CD4-positive, alpha-beta T cell treated with Interleukin-10 for 1 hour (primary cell): Measurements from ENCODE around the gene INTU.
"Not testable (repeated sequence)": the region's sequence is repeated elsewhere in the genome, so short reads cannot be mapped to it uniquely, and the experiment has no call there.

Experiments
- DNase-seq: peaks from one replicate; pipeline ENCODE4 v3.0.0-alpha.2; 2020

Gene INTU

DNA sequence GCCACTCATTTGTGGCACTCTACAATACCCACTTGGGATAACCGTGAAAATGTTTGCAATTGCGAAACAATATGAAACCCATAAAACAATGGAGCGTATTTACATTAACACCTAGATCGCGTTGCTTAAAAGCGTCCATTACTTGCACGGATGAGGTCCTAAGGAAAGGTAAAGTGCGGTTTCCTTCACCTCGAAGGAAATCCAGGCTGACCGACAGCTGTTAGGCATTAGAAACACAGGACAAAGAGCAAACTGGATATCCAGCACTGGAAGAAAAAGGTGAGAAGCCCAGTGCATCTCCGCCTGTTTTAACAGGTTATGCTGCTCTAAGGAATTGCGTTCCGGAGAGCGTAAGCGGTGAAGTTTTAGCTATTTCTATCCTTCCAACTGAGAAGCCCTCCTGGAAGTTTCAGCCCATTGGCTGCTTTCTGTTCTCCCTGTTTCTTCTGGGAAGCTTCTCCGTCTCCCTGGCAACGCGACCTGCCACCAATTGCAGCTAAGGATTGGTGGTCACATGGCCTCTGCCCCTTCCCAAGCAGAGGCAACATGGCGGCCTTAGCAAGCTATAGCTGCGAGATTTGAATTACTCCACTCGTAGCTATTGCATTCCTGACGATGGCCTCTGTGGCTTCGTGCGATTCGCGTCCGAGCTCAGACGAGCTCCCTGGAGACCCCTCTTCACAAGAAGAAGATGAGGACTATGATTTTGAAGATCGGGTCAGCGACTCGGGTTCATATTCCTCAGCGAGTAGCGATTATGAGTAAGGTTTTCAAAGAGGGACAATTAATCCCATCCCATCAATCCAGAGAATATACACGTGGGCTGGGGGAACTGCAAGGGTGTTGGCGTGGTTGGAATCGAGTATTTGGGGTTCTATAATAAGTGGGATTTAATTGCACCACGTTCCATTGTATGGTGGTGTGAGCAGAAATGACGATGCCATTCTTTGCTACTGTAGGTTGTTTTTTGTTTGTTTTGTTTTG, at the start of gene INTU:
TSS of gene INTU (plus strand) at position 538 of the 984 bp plus-strand sequence. CDS start at position 616, 78 bp downstream.
- peak; percentile 27 for DNase-seq

DNA sequence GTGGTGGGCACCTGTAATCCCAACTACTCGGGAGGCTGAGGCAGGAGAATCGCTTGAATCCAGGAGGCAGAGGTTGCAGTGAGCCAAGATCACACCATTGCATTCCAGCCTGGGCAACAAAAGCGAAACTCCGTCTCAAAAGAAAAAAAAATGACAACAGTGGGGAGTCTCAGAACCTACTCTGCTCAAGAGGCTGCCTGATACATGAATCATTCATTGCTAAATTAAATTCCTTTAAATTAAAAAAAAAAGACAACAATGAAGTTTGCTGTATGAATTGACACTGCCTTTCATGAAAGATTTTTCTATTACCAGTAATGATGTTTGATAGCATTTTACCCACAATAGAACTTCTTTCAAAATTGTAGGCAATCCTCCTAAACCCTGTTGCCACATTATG, 46.3 kb upstream of the INTU start:
- DNase-seq: not testable (repeated sequence)

DNA sequence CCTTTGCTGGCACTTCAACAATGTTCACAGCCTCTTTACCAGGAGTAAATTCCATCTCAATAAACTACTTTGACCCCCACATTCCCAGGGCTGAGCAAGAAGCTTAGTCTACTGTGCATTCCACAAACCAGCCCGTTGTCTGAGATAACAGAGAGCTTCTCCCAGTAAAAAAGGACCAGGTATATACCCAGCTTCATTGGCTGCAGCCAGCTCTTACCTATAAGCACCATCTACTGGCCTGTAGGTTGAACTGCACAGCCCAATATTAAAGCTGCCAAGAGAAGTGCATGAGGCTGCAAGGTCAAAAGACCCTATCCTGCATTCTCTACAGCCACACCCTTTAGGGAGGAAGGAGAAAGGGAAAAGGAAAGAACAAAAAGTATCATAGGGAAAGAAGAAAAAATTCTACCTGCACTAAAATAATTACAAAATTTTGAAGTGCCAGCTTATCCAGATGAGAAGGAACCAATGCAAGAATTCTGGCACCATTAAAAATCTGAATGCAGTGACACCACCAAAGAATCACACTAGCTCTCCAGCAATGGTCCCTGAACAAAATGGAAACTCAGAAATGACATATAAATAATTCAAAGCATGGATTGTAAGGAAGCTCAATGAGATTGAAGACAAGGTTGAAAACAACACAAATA, 45.7 kb upstream of the INTU start:
- DNase-seq: no peak

DNA sequence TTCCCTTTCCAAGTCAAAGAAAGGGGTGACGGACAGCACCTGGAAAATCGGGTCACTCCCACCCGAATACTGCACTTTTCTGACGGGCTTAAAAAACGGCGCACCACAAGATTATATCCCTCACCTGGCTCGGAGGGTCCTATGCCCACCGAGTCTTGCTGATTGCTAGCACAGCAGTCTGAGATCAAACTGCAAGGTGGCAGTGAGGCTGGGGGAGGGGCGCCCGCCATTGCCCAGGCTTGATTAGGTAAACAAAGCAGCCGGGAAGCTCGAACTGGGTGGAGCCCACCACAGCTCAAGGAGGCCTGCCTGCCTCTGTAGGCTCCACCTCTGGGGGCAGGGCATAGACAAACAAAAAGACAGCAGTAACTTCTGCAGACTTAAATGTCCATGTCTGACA, 43.6 kb upstream of the INTU start:
- not testable (repeated sequence) for DNase-seq

DNA sequence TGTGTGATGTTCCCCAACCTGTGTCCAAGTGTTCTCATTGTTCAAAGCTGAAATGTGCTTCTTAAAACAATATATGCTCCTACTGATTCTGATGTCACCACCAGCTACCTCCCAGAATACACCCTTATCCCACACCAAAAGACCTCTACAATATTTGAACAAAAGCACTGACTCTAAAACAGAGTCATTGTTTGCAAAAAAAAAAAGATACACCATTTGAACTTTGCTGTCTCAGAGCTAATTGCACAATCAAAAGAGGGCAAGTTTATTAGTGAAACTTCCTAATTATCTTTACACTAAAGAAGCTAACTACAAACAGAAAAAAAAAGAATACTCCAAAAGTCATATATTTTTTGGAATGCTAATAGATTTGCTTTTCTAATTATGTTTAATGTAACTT, 34.1 kb upstream of the INTU start:
- DNase-seq: no peak

DNA sequence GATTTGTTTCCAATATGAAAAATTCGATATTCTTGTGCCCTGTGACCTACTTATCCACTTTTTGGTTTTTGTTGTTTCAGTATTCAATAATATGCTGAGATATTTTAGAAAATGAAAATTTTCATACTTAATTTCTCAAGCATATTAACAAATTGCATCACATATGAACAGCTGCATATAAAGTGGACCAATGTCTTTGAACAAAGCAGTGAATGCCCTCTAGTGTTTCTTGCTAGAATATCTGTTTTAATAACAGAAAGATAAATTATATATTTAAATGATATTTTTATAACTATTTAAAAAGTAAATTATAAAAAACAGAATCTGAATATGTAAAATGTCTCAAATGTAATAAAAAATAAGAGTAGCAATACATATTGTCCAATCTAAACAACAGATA, 31.7 kb upstream of the INTU start:
- DNase-seq: no peak

DNA sequence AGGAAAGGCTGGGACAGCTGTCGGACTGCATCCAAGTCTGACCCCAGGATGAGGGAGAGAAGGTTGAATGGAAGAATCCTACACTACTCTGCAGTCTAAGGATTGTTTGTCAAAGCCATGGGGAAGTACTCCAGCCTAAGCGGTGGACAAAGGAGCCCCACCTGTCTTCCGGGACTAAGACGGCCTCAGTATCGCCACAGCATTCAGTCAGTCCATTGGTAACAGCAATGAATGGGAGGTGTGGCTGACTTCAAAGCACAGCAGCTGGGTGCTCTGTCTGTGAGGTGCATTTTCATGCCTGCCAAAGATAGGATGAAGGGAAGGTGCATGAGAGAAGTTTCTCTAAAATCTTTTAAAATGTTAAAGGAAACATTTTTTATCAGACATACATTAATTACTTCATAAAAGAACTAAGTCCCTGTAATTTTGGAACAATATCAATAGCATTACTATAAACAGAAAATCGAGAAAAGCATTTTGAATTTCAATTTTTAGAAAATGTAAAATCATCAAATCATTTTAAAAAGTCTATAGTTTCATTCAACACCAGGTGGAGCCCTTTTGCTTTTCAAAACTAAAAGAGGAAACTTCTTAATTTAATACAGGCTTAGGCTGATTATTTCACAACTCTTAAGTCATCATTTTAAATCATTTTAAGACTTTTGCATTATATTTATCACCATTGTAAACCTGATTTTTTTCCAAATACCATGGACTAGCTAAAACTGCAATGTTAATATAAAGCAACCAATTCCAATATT, 27.6 kb upstream of the INTU start:
- DNase-seq: no peak

DNA sequence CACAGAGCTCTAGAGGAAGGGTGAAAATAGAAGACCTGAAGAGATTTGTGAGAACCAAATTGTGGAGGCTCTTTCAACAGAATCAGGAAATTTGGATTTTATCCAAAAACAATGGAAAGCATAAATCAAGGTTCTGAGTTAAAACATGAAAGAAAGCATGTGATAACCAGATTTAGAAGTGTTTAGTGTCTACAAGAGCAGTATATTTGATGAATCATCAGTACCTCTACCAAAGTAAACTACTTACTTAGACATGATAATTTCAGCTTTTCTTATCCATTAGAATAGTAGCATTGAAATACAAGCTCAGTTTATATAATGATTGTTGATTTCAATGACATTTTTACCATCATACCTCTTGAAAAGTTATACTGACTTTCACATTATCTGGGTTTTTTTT, 25.9 kb upstream of the INTU start:
- no peak for DNase-seq

DNA sequence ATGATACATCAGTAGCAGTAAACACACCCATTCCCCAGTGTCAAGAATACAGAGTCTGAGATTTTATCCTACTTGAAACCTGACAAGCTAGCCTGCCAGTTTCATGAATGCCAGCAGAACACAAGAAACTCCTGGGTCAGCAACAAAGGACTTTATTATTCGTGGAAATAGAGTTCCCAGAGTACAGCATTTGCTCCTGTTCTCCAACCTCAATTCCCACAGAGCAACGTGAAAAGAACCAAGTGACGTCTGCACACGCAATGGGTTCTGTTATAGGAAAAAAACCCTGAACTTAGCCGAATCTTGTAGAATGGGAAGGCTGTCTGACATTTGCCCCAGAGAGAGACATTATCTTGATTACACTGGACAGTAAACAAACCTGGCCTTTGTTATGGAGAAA, 23.3 kb upstream of the INTU start:
- DNase-seq: no peak

DNA sequence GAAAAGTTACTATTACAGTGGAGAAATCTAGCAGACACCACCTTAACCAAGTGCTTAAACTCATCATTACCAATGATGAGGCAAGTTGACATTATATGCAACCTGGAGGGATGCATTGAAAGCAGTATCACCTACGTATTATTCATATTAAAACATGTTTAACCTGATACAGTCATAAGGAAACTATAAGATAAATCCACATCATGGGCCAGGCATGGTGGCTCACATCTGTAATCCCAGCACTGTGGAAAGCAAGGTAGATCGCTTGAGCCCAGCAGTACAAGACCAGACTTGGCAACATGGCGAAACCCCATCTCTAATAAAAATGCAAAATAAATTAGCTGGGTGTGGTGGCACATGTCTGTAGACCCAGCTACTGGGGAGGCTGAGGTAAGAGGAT, 22.3 kb upstream of the INTU start:
- DNase-seq: no peak

DNA sequence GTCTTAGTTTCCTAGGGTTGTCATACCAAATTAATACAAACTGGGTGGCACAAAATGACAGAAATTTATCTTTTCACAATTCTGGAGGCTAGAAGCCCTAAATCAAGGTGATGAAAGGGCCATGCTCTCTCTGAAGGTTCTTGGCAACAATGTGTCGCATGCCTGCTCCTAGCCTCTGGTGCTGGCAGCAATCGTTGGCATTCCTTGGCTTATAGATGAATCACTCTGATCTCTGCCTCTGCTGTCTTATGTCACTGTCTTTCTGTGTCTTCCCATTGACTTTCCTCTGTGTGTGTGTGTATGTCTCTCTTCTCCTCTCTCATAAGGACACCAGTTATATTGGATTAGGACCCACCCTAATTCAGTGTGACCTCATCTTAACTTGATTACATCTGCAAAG, 15.9 kb upstream of the INTU start:
- DNase-seq: no peak

DNA sequence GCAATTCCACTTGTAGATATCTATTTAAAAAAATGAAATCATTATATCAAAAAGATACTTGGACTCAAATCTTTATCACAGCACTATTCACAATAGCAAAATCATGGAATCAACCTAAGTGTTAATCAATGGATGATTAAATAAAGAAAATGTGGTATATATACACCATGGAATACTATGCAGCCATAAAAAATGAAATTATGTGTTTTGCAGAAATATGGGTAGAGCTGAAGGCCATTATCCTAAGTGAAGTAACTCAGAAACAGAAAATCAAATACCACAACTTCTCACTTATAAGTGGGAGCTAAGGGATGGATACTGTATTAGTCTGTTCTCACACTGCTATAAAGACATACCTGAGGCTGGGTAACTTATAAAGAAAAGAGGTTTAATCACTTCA, 14.3 kb upstream of the INTU start:
- DNase-seq: no peak

DNA sequence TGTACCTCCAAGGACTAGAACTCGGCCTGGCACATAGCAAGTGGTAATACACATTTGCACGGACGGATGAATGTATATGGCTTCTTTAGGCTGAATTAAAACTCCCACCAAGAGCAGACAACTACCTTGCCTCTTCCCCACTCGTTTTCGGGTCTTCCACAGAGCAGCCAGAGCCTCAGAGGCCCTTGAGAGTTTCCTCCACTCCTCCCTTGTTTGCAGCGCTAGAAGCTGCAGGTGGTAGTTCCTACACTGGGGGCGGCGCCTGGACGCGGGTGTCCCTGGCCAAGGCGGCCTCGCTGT, 10.2 kb upstream of the INTU start:
- no peak for DNase-seq

DNA sequence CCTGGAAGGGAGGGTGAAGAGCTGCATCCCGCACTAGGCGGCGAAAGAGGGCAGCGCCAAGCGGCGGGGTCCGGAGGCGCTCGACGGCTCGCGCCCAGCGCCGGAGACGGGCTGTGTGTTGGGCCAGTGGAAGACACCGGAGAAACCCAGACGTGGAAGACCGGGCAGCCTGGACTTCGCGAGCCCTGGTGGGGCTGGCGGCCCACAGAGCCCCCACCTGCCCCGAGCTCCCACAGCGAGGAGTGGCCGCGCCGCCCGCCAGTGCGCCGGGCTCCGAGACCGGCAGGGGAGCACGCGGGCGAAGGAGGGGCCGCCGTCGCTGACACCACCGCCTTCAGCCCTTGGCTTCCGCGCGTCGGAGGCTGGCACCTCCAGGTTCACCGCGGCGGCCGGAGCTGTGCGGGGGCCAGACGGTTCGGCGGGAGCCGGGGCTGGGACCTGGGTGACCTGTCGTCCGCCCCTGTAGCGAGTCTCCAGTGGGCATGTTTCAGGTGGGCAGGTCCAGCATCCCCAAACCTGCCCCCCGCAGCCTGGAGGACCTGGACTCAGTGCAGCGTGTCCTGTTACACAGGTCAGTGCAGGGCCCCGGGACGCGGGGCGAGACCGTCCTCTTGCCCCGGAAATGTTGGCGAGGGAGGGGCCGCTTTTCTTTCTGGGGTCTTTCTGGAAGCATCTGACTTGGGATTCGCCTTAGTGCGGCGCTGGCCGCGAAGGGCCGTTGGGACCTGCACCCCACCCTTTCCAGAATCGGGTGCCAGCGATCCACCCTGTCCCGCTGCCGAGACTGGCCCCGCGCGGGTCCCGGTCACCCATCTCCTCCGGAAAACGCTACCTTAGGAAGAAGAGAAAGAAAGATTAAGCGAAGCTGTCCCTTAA, 9.6 kb upstream of the INTU start:
- DNase-seq: no peak

DNA sequence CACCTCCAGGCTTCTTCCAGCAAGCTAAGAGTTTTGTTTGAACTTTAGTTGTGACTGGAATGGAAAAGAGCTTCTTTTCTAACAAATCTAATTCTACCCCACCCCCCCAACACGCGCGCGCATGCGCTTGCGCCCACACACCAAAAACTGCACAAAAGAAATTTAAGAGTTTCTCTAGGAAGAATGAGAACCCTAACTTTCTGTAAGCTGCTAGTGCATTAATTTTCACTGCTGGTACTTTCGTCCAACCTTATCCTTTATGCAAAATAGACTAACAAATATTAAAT, 9.0 kb upstream of the INTU start:
- DNase-seq: no peak

DNA sequence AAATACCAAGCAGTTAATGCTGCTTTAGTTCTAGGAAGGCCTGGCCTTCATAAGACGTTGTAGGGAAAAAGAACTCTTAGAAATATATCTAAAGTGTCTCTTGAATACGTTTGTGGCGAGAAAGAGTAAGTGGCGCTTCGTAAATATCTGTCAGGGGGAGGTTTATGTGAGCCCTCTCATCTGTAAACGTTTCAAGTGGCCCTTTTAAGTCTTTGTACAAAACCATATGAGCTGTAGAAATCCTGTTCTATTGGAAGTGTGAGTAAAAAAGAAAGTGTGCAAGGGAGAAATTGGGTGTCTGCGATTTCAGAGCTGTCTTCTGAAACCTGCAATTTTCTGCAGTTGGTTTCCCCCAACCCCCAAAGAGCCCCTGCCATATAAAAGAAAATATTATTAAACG, 8.6 kb upstream of the INTU start:
- DNase-seq: no peak

DNA sequence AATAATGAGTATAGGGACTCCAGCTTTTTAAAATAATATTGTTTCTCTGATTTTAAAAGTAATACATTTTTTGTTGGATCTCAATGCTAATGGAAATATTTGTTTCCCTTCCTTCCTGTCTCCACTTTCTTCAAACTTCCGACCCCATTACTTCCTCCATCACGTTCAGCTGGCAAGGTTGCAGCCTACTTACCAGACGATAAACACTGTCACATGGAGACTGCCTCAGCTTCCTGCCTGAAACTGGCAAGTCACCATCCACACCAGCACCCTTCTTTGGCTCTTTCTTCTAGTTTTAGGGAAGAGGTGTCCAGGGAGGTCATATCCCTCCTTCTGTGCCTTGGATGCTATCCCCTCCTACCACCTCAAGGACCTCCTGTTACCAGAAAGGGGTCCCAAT, 3.4 kb upstream of the INTU start:
- DNase-seq: no peak

DNA sequence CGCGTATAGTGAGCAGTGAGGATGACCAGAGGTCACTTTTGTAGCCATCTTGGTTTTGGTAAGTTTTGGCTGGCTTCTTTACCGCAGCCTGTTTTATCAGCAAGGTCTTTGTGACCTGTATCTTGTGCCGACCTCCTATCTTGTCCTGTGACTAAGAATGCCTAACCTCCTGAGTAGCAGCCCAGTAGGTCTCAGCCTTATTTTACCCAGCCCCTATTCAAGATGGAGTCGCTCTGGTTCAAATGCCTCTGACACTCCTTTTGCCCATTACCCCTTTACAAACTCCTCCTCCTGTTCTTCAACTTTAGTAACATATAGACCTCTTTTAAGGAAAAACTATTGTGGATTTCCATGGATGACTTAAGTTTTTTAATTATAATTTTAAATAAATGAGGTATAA, 2.6 kb upstream of the INTU start:
- no peak for DNase-seq

DNA sequence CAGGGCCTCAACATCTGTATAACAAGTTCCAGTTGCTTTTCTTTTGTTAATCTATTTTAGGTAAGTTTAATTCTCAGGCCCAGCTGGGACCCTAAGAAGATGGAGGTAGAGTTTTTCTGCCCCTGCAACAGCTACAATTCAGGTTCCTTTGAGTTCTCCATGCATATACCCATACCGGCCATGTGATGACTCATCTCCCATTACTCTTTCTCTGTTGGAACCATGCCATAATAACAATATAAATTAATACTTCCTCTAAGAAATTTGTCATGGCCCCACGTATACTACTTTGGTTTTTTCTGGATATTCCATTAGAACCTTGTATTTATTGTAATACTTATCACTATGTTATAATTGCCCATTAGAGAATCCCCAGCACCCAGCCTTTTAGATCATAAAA, 1.3 kb upstream of the INTU start:
- no peak for DNase-seq

DNA sequence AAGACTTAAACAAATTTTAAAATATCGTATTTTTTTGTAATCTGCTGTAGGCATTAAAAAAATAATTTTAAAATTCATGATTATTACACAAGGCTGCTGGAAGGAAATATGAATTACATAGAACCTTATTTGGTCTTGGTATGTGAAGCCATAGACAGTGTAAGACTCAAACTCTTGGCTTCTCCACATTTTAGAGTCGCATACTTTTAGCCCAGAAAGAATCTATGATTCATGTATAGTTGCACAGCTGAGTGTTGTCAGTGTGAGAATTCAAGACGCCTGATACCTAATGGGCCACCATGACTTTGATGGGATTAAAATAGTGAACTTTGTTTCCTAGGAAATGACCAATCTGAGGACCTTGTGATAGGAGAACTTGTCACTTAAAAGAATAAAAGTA, 1.4 kb downstream of the INTU start:
- DNase-seq: no peak

DNA sequence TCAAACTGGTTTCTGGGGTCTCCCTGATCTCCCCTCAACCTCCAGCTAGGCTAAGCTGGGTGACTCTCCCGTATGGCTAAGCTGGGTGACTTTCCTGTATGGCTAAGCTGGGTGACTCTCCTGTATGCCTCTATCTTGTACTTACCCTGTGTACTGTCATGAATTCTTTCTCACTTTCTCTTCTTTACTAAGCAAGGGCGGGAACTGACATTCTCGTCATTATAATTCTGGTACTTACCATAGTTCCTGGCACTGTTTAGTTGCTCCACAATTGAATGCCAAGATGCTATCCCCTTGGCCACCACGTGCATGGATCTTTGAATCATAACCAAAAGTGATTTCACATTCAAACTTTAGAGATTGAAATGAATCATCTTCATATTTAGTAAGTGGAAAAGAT, 8.8 kb downstream of the INTU start:
- no peak for DNase-seq

DNA sequence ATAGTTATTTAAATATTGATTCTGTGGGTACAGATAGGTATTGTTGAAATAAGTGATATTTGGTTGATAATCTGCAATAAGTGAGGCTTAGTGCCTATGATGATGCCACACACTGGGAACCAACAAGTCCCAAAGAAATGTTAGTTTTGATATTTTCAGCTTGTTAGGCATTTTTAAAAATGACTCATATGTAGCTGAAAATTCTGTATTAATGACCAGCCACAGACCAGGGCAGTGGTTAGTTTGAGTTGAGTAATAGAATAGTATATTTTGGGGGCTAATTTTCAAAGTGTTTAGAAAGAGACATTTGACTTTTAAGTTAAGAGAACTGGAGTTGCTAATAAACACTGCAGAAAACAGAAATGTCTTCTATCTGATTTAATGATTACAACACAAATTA, 9.4 kb downstream of the INTU start:
- DNase-seq: no peak

DNA sequence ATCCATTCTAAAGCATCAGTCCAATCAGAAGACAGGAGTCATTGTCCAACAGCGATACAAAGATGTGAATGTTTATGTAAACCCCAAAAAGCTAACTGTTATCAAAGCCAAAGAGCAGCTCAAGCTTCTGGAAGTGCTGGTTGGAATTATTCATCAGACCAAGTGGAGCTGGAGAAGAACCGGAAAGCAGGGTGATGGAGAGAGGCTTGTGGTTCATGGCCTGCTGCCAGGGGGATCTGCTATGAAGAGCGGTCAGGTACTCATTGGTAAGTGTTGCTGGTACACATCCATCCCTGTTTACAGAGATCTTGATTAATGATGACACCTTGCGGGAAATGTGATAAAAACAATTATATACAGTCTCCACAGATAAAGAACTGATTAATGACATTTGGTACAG, 11.0 kb downstream of the INTU start:
- no peak for DNase-seq
